SK-N-DZ (cell line): ENCODE data around the gene TRIO. TPM values are rescaled to one million over a fixed set of nuclear protein-coding genes. Genes with fewer than 3 reads are reported as not detected.
A peak's percentile ranks its signal among the peaks of the same experiment; 100 is the strongest.
"Not testable (repeated sequence)": the region's sequence is repeated elsewhere in the genome, so short reads cannot be mapped to it uniquely, and the experiment has no call there.

Source experiments
- DNase-seq: peaks from one replicate; pipeline ENCODE4 v3.0.0-alpha.2; 2015; ENCODE audit warnings: low spot score
- polyA plus RNA-seq, 2 experiments: library from polyadenylated mRNA; depleted of rRNA; stranded (reverse); fragments of >200 nt; gene quantifications; 2 replicates each; pipeline ENCODE4 v1.2.3, GENCODE V29; 2014

Gene TRIO
- polyA plus RNA-seq (2014; cell fraction: cytosol; rRNA removed) = 28.7 and 32.3 TPM in 2 replicates
- polyA plus RNA-seq (2014; cell fraction: nucleus; rRNA removed) = 56.3 and 115 TPM in 2 replicates

DNA sequence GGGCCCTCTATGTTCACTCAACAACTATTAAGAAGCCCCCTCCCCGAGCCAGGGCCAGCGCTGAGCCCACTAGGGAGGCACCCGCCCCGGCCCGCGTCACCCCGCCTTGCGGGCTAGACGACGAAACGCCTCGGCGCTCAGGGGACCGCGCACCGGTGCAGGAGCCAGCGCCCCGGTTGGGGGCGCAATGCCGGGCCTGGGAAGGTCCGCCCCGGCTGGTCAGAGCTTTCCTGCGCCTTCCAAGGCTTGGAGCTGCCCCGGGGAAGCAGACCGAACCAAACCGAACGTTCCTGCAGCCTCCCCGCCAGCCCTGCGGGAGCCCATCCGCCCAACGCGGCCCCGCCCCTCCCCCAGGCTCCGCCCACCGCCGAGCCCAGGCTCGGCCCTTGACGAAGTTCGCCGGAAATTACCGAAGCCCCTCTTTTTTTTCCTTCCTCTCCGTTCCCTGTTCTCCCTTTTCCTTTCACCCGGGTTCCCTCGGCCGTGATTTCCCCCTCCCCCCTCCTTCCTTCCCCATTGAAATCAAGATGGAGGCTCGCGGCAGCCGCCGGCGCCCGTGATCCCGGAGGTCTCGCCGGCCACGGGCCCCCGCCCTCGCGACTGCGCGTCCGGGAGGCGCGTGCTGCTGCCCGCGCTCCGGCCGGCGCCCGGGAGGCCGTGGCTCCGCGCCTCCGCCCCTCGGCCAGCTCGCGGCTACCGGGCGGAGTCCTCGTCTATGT, at the start of gene TRIO:
TSS of gene TRIO (plus strand) at position 516 of the 719 bp plus-strand sequence. CDS start 384 bp downstream, outside the sequence.
- DNase-seq = peak; percentile 89

GRCh38 chr5:14097380-14097779, 45.8 kb upstream of the TRIO start:
- DNase-seq = not testable (repeated sequence)

- no peak for DNase-seq
Measured at GRCh38 chr5:14097998-14098471, 45.1 kb upstream of the TRIO start.

DNA sequence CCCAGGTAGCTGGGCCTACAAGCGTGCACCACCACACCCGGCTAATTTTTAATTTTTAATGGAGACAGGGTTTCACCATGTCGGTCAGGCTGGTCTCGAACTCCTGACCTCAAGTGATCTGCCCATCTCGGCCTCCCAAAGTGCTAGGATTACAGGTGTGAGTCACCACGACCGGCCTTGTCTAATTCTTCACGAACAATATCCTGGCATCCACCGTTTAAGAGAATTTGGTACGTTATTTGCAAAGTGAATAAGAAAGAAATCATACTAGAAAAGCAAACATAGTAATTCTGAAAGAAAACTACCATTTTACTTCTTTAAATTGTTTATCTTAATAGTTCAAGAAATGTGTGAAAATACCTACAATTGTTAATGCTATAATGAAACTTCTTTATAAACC, 42.9 kb upstream of the TRIO start:
- DNase-seq = no peak

GRCh38 chr5:14101922-14102321, 41.2 kb upstream of the TRIO start:
- DNase-seq = no peak

GRCh38 chr5:14102666-14103065, 40.5 kb upstream of the TRIO start:
- DNase-seq = no peak

DNA sequence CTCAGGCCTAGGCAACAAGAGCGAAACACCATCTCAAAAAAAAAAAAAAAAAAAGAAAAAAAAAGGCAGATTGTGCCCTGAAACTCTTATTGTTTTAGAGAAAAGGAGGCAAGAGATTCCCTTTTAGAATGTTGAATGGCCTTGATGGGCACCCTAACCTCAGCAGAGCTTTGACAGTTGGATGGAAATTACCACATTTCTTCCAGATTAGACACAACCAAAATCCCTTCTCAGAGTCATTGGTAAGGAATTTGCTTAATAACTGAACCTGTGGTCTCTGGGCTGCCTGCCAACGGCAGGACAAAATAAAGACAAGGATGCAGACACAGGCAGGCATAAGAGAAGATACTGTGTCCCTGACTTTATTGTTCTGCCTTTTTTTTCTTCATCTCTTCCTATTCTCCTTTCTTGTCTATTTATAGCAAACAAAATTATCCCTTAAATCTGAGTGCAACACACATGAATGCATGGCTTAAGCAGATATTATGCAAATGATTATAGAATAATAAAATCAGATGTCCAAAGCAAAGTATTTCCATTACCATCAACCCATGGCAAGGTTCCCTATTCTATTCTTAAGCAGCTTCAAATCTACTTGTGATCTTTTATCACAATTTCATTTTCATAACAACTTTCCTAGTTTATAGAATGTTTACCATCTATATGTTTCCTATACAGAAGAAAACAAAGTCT, 37.3 kb upstream of the TRIO start:
- DNase-seq = no peak

DNA sequence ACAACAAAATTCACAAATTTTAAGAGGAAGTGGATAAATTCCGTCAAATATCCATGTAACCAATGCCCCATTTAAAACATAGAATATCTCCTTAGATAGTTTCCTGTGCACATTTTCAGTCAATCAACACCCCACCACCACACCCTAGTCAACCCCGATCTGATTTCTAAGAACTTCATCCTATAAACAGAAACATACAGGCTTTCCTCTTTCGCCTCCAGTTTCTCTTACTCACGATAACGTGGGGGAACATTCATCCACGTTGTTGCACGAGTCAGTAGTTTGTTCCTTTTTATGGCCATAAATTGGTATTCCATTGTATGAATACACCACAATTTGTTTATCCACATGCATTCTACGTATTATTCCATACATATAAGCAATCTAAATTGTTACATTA, 35.6 kb upstream of the TRIO start:
- DNase-seq = no peak

DNA sequence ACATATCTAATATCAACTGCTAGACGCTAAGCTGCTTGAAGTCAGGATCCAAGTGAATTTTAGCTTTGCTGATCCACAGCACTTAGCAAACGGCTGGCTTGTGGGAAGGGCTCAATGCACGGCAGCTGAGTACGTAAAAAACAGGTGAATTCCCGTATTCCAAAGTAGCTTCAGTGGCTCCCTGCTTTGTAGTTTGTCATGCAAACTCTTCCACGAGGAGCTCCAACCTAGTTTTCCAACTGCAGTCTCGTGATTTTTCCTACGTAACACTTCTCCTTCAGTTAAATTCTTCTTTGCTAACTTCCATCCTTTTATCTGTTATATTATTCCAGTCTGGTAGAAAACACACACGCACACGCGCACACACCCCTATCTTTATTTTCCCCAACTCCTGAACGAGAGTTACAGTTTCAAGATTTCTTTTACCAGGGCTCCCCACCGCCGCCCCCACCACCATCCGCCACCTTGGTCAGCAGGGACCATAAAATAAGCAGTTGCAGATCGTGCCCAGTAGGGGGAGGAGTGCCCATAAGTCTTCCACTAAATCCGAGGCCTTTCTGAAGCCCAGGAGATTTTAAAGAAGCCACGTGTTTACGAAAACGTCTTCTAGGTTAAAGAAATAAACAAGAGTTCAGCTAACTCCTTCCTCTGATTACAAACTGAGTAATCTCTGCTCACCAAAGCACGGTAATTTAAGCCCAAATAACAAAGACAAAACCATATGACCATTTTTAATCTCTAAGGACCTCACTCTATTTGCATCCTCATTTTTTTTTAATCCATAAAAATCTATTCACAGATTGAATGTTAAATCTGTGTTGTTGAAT, 34.8 kb upstream of the TRIO start:
- DNase-seq = peak; percentile 71

DNA sequence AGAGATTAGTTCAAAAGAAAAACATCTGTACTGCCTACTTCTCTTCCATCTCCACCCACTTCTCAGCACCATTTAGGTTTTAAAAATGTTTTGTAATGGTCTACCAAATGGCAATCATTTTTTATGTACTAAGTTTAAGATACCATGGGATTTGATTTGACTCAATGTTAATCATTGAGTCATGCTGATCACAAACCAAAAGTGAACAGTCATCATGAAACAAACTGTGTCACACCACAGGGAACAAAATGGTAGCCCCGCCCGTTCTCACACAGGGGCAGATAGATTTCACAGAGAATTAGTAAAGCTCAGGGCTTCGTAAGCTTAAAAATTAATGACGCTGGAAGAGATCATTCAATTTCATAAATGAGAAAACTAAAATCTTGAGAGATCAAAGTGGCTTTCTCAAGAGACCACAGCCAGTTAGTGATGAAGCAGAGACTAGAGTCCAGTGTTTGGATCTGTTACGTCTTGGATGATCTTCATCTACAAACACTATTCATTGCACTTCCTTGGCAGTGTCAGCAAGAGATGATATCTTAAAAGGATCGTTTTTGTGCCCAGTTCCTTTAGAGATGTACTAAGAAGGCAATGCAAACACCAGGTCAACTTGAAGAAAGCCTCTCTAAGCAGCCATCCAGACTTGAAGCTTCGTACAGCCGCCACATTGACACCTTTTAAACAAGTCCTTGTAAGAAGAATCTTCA, 33.9 kb upstream of the TRIO start:
- DNase-seq = no peak

- DNase-seq = no peak
Measured at GRCh38 chr5:14109771-14110170, 33.4 kb upstream of the TRIO start.

DNA sequence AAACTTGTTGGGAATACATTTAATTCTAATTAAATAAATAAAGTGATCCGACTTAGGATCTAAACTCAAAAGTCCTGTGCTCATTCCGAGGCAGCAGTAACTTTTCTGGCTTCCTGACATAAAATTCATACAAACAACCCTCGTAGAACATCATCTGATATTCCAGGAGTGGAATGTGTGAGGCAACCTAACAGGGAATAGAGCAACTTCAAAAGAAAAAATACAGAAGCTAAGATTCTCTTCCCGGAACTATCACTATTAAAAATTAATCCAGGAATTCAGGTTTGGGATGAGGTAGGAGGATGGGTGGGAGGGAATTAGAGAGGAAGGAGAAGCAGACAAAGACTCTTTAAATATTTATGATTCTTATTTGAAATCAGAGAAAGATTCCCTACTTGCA, 32.9 kb upstream of the TRIO start:
- DNase-seq = no peak

- DNase-seq = no peak
Measured at GRCh38 chr5:14110680-14111079, 32.5 kb upstream of the TRIO start.

GRCh38 chr5:14112998-14113652, 30.0 kb upstream of the TRIO start:
- DNase-seq = no peak

DNA sequence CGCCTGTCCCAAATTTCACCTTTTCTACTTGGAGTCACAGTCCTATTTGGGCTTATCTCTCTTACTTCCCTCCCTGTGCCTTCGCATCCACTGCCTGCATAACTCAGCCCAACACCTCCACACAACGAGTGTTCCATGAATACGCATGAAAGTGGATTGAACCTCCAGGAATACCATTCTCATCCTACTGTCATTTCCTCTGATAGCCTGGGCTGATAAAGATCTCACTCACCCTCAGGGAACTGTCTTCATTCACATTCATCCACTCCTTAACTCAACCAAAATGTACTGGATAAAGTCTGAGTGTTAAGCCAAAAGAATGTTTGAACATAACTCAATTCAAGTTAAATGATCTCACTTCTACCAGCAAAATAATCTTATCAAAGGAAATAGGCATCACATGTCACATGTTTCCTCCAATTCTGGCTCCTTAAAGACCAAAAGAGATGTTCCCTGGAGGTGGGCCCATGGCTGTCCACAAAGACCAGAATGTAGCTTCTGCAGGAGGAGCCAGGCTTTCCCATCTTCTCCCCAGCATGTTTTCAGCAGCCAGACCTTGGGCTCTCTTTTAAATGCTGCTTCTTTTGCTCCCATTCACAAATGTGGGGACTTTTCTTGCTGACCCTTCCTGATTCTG, 28.4 kb upstream of the TRIO start:
- no peak for DNase-seq

DNA sequence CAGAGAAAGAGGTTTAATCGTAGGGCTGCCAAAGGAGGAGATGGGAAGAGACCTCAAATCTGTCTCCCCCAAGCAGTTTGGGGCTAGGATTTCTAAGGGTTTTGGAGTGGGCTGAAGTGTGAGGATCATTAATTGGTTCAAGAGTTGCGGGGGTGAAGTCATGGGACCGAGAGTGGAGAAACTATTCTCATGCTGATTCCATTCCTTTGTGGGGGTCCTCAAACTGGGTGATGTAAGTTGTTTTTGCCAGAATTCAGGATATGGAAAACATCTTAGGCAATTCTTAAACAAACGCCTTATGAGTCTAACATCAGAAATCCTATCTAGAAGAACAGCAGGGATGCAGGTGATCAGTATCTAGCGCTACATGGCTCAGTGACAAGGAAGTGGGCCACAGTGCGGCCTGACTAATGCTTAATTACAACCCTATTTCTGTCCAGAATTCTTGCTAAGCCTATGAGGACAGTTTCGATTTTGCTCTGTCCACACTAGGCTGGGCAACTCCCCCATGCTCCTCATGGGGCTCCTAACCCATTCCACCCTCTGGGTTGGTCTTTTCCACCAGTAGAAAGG, 27.7 kb upstream of the TRIO start:
- no peak for DNase-seq

DNA sequence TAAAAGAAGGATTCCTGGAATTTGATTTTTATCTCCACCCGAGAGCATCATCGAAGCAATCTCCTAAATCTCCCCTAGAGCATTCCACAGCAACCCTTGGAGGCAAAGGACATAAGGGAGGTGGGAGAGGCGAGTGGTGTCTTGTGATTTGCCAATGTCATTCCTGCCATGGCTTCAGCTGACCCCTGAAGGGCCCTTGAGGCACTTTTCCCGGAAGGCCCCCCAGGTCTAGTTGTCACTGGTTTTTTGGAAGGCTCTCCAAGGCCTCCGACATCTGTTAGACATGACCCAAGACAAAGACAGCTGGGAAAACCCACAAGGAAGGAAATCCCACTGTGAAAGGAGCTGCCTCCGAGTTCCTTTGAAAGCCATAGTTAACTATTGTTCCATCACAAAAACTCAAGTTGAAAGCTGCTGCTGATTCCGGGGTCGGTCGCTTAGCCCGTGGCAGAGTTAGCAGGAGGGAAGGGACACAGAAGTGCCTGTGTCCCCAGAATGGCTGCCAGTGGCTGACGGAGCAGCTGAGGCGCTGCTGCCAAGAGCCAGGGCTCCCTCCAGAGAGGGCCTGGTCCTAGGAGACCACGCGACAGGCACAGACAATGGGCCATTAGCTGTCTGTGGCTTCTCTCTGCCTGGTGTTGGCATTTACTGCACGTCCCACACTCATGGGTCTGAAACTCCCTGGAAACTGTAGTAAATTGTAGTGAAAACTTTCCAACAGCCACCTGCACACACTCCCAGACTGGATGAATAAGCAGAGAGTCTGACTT, 24.4 kb upstream of the TRIO start:
- no peak for DNase-seq

GRCh38 chr5:14120176-14120575, 23.0 kb upstream of the TRIO start:
- no peak for DNase-seq

DNA sequence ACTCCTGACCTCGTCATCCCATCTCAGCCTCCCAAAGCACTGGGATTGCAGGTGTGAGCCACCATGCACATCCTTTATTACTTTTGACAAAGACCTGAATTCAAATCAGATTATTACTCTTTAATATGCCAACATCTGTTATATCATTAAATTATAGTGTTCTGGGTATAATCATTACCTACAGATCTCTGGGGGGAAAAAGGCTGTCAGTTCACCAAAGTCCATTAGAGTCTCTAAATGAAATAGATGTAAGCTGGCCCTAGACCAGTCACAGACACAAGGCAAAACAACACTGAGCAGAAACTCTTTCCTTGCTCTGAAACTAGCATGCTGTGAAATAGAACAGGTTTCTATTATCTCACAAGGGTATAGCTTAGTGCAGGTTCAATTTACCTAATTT, 21.6 kb upstream of the TRIO start:
- DNase-seq = peak; percentile 76
